NCI-H446 treated with DMSO at 0.1 percent for 48 hours (cell line): ENCODE measurements around the gene FAN1.

Source experiments
- DNase-seq: peaks from one replicate; lab custom pipeline; 2025; lab: John Stamatoyannopoulos, UW

Gene FAN1

GRCh38 chr15:30921106-30921505, 17.4 kb downstream of the FAN1 start:
- DNase-seq, result no peak

GRCh38 chr15:30921781-30922479, 18.2 kb downstream of the FAN1 start:
- DNase-seq, result no peak

GRCh38 chr15:30922480-30923311, 19.0 kb downstream of the FAN1 start:
- DNase-seq, result no peak

GRCh38 chr15:30923429-30923828, 19.7 kb downstream of the FAN1 start:
- no peak for DNase-seq

GRCh38 chr15:30924353-30924752, 20.6 kb downstream of the FAN1 start:
- no peak for DNase-seq

- no peak for DNase-seq
Measured at GRCh38 chr15:30925686-30926085, 22.0 kb downstream of the FAN1 start.

- no peak for DNase-seq
Measured at GRCh38 chr15:30926161-30926560, 22.4 kb downstream of the FAN1 start.

GRCh38 chr15:30927148-30927761, 23.5 kb downstream of the FAN1 start:
- DNase-seq, result no peak

GRCh38 chr15:30928076-30928475, 24.4 kb downstream of the FAN1 start:
- no peak for DNase-seq

- DNase-seq, result no peak
Measured at GRCh38 chr15:30929064-30929669, 25.5 kb downstream of the FAN1 start.

- DNase-seq, result no peak
Measured at GRCh38 chr15:30929982-30930381, 26.3 kb downstream of the FAN1 start.

GRCh38 chr15:30930422-30930821, 26.7 kb downstream of the FAN1 start:
- DNase-seq, result no peak

GRCh38 chr15:30933293-30933692, 29.6 kb downstream of the FAN1 start:
- DNase-seq, result no peak

- DNase-seq, result no peak
Measured at GRCh38 chr15:30939161-30939560, 35.4 kb downstream of the FAN1 start.

- DNase-seq, result no peak
Measured at GRCh38 chr15:30940359-30940758, 36.6 kb downstream of the FAN1 start.

- no peak for DNase-seq
Measured at GRCh38 chr15:30941520-30941919, 37.8 kb downstream of the FAN1 start.

GRCh38 chr15:30943654-30944335, 40.1 kb downstream of the FAN1 start:
- DNase-seq, result no peak

- no peak for DNase-seq
Measured at GRCh38 chr15:30953183-30953582, 49.5 kb downstream of the FAN1 start.

GRCh38 chr15:30953731-30954378, 50.1 kb downstream of the FAN1 start:
- DNase-seq, result no peak

- DNase-seq, result no peak
Measured at GRCh38 chr15:30954674-30955073, 51.0 kb downstream of the FAN1 start.
